HG03097 (cell line): ENCODE measurements around the gene ZNF835.

ENCODE experiments used
- ATAC-seq: cut with Tn5 transposase; IDR thresholded peaks from one replicate; pipeline ENCODE4 v1.9.1; 2021; ENCODE audit not compliant: unreplicated experiment, low FRiP score

Gene ZNF835

GRCh38 chr19:56664511-56664910 lies 7.0 kb downstream of the ZNF835 start:
- ATAC-seq = no peak

- no peak for ATAC-seq
Measured at GRCh38 chr19:56663931-56664500, 7.5 kb downstream of the ZNF835 start.

- no peak for ATAC-seq
Measured at GRCh38 chr19:56661248-56661647, 10.3 kb downstream of the ZNF835 start.

GRCh38 chr19:56660381-56661107 lies 11.0 kb downstream of the ZNF835 start:
- ATAC-seq = no peak

- ATAC-seq = no peak
Measured at GRCh38 chr19:56654151-56654550, 17.4 kb downstream of the ZNF835 start.

DNA sequence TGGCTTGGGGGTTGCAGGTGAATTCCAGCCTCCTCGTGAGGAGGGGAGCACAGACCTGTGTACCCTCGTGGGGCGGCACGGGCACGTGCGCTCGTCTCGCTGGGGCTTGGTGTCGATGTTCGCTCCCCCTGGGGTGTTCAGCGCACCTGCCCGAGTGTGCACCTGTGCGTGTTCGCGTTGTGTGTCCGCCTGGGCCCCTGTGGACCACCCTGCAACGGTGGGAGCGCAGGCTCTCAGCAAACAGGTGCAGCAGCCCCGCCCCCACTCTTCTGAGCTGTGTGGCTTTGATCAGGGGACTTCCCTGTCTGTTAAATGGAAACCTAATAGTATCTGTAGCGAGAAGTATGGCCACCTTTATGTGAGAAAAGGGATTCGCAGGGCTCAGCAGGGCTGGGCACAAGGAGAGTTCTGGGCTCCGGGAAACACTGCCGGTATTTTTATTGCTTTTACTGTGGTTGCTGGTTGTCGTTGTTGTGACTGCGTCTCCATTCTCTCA lies 28.0 kb downstream of the ZNF835 start:
- no peak for ATAC-seq

- no peak for ATAC-seq
Measured at GRCh38 chr19:56642711-56643459, 28.7 kb downstream of the ZNF835 start, which contains the start of gene SMIM17. Gene SMIM17, plus strand, starts transcription at chr19:56643159. Its CDS starts 2,509 bp downstream, at chr19:56645668.

GRCh38 chr19:56639217-56639616 lies 32.3 kb downstream of the ZNF835 start:
- ATAC-seq = no peak

DNA sequence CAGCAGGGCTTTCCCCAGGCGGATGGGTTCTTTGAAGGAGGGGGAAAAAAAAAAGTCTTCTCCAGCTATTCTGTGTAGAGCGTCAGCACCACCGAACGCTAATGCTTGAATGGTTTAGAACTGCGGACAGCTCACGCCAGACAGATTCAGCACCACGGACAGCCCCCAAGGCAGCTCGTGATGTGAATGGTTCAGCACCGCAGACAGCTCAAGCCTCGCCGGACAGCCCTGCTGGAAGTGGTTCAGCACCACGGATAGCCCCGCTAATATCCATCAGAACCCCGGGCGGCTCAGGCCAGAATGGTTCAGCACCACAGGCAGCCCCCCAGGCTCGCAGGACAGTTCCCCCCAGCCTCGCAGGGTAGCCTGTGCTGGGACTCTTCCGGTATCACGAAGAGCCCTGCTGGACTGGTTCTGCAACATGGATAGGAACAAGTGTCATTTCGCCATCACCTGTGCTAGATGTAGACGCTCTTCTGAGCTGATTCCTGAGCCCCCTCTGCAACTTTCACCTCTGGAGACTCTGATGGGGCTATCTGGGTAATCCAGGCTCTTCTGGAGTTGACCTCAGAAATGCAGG lies 33.5 kb downstream of the ZNF835 start:
- ATAC-seq = no peak

- no peak for ATAC-seq
Measured at GRCh38 chr19:56633021-56633420, 38.5 kb downstream of the ZNF835 start.

DNA sequence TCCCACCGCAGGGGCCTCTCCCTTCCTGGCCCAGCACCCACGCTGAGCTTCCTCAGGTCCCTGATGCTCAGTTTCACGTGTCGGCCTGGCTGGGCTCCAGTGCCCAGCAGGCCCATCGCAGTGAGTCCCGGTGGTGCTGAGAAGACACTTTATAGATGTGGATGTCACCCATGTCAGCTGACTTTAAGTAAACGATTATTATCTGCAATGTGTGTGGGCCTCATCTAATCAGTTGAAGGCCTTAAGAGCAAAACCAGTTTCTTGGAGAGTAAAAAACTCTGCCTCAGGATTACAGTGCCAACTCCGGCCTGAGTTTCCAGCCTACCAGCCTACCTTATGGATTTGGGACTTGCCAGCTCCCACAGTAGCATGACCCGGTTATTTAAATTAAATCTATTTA lies 45.8 kb downstream of the ZNF835 start:
- no peak for ATAC-seq

GRCh38 chr19:56623006-56623405 lies 48.6 kb downstream of the ZNF835 start:
- ATAC-seq = no peak

- ATAC-seq = no peak
Measured at GRCh38 chr19:56622374-56622773, 49.2 kb downstream of the ZNF835 start.

- no peak for ATAC-seq
Measured at GRCh38 chr19:56619121-56619520, 52.4 kb downstream of the ZNF835 start.

DNA sequence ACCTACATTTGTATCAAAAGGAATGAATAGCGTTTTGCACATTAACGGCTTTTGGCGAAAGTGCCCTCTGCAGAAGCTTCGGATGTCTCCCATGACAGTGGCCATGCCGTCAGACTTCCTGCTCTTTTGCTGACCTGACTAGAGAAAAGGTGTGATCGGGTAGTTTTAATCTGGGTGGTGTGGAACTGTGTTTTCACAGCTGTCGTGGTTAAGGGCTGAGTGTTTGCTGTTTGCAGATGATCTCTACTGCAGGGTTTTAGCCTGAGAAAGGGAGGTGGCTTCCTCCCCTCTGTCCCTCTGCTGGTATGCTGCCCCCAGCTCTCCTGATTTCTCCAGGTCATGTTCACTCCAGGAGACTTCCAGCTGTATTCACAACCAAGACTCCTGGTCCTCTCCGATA lies 54.0 kb downstream of the ZNF835 start:
- no peak for ATAC-seq

GRCh38 chr19:56613639-56614038 lies 57.9 kb downstream of the ZNF835 start:
- no peak for ATAC-seq

GRCh38 chr19:56612737-56613136 lies 58.8 kb downstream of the ZNF835 start:
- no peak for ATAC-seq
